Testis (tissue), 3 donors: Measurements from ENCODE around the gene WBP2NL. TPM values are rescaled to one million over a fixed set of nuclear protein-coding genes. Genes with fewer than 3 reads are reported as not detected.

Experiments
- DNase-seq: peaks from one replicate; pipeline ENCODE4 v3.0.0-alpha.2; 2019
- H3K27ac ChIP-seq, 2 donors: fragments of 200-600 bp; sonication (generic); one replicate each; pipeline ENCODE4 v1.5.1; 2019
- H3K27me3 ChIP-seq: fragments of 200-600 bp; sonication (generic); one replicate; pipeline ENCODE4 v1.5.1; 2019
- H3K36me3 ChIP-seq: fragments of 200-600 bp; sonication (generic); one replicate; pipeline ENCODE4 v1.5.1; 2017; ENCODE audit warnings: low read depth; ENCODE audit errors: missing control alignments
- H3K4me1 ChIP-seq: fragments of 200-600 bp; sonication (generic); one replicate; pipeline ENCODE4 v1.5.1; 2019
- H3K4me3 ChIP-seq, 2 donors: fragments of 200-600 bp; sonication (generic); one replicate each; pipeline ENCODE4 v1.5.1; 2017 to 2019
- H3K9me3 ChIP-seq: fragments of 200-600 bp; sonication (generic); one replicate; pipeline ENCODE4 v1.5.1; 2017
- POLR2A ChIP-seq: fragments of 450-650 bp; IDR thresholded peaks from one replicate; pipeline ENCODE4 v1.6.1; 2017; ENCODE audit warnings: antibody characterized with exemption, mild to moderate bottlenecking, moderate library complexity
- WGBS, 2 donors: methylation state at CpG; one replicate each; pipeline ENCODE4 v1.1.5; 2018; 5-methylcytosine and 5-hydroxymethylcytosine counted together
- intact Hi-C: fragments of 100-400 bp; cut with DNase I; formaldehyde crosslinking; loops from one replicate; pipeline ENCODE4 v1.15.1; 2023; ENCODE audit warnings: low total_unique reads
- polyA plus RNA-seq: library from polyadenylated mRNA; stranded (reverse); fragments of 350-450 nt; fragmentation: Illumina TruSeq; extraction: RNeasy Lipid Tissue Mini Kit (QIAGEN cat#74804); gene quantifications from one replicate; pipeline ENCODE4 v1.2.3, GENCODE V29; 2014; ENCODE audit warnings: low read depth, low replicate concordance; ENCODE audit not compliant: insufficient read depth
- total RNA-seq, 2 donors: library from RNA; depleted of rRNA; stranded (reverse); fragments of >200 nt; gene quantifications; one replicate each; pipeline ENCODE4 v1.2.3, GENCODE V29; 2016
- TF ChIP-seq, protein P1 (sequence below), 3 experiments: fragments of 450-650 bp in 2 of 3; fragments of 200-600 bp in 1 of 3; sonication (generic) in 1 of 3; IDR thresholded peaks; one replicate each; pipeline ENCODE4 v1.5.1; 2016 to 2019; ENCODE audit warnings: antibody characterized with exemption in 3 of 3, mild to moderate bottlenecking in 2 of 3, moderate library complexity in 1 of 3

The WBP2NL gene
- total and polyA plus RNA-seq, 3 donors from 2014 or later: 31.8 to 91.5 (median 90.8) TPM

DNA sequence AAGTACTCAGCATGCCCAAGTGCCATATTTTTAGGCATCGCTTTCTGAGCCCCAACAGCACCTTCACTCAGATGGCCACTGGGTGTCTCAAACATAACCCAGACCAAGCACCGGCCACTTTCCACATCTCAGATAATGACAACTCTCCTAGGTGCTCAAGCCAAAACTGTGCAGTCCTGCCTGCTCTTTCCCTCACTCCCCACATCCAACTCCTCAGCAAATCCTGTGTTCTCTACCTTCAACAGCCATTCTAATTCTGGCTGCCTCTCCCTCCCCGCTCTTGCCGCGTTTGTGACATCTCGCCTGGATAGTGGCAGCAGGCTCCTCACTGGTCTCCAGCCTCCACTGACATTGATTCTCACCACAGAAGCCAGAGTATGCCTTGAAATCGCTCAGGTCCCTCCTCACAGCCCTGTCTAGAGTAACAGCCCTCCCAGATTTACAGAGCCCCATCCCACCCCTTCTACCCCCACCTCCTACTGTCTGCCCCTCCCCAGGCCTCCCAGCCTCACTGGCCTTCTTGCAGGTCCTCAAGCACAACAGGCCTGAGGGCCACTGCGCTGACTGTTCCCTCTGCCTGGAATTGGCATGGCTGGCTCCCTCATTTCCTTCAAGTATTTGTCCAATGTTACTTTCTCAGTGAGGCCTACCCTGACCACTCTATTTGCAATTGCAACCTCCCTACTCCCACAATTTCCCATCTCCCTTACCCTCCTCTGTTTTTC lies 74.2 kb downstream of the WBP2NL start:
- H3K27ac ChIP-seq: no peak overlapping the region
- no peaks in the 10 kb centered on the region for H3K36me3 ChIP-seq
- intact Hi-C loops: no loop called here
- TF ChIP-seq POLR2A: no peak
- TF ChIP-seq, protein P1, sequence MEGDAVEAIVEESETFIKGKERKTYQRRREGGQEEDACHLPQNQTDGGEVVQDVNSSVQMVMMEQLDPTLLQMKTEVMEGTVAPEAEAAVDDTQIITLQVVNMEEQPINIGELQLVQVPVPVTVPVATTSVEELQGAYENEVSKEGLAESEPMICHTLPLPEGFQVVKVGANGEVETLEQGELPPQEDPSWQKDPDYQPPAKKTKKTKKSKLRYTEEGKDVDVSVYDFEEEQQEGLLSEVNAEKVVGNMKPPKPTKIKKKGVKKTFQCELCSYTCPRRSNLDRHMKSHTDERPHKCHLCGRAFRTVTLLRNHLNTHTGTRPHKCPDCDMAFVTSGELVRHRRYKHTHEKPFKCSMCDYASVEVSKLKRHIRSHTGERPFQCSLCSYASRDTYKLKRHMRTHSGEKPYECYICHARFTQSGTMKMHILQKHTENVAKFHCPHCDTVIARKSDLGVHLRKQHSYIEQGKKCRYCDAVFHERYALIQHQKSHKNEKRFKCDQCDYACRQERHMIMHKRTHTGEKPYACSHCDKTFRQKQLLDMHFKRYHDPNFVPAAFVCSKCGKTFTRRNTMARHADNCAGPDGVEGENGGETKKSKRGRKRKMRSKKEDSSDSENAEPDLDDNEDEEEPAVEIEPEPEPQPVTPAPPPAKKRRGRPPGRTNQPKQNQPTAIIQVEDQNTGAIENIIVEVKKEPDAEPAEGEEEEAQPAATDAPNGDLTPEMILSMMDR (IDR thresholded peaks at IDR 0.05): no peak
- no peak for DNase-seq
- H3K27me3 ChIP-seq: no peaks in the 10 kb centered on the region
- peaks cover 24% of the 10 kb centered on the region for H3K4me1 ChIP-seq
- no peaks in the 10 kb centered on the region for H3K9me3 ChIP-seq
- 83 to 87% methylated on average over 8 of the region's 8 CpGs for WGBS, 2 donors
- H3K4me3 ChIP-seq: no peak overlapping the region

DNA sequence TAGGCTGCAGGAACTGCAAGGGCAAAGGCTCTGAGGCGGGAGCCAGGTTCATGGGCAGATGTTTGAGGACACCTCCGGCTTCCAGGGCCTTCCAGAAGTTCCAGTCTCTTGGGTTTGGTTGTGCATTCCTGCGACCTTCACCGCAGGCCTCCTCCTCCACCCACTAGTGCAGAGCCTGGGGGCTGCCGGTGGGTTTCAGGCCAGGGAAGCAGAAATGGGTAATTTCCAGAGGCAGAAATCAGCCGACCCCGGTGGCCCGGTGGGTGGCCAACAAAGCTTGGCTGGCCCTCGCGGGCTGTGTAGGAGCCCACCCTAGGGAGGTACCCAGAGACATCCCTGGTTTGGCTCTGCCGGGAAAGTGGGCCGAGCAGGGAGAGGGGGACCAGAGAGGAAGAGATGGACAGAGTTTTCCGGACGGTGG lies 75.0 kb downstream of the WBP2NL start:
- no peak for DNase-seq
- H3K4me3 ChIP-seq: peak overlapping the region; percentile 61 to 74
- intact Hi-C loops: no loop called here
- WGBS, 2 donors: 43 to 53% methylated on average over 7 to 12 of the region's 14 CpGs
- peaks cover 31% of the 10 kb centered on the region for H3K4me1 ChIP-seq
- no peaks in the 10 kb centered on the region for H3K36me3 ChIP-seq
- no peaks in the 10 kb centered on the region for H3K9me3 ChIP-seq
- H3K27ac ChIP-seq: peak overlapping the region; percentile 86 to 88
- H3K27me3 ChIP-seq: no peaks in the 10 kb centered on the region
- TF ChIP-seq POLR2A: no peak
- TF ChIP-seq, protein P1 (IDR thresholded peaks at IDR 0.05): no peak

DNA sequence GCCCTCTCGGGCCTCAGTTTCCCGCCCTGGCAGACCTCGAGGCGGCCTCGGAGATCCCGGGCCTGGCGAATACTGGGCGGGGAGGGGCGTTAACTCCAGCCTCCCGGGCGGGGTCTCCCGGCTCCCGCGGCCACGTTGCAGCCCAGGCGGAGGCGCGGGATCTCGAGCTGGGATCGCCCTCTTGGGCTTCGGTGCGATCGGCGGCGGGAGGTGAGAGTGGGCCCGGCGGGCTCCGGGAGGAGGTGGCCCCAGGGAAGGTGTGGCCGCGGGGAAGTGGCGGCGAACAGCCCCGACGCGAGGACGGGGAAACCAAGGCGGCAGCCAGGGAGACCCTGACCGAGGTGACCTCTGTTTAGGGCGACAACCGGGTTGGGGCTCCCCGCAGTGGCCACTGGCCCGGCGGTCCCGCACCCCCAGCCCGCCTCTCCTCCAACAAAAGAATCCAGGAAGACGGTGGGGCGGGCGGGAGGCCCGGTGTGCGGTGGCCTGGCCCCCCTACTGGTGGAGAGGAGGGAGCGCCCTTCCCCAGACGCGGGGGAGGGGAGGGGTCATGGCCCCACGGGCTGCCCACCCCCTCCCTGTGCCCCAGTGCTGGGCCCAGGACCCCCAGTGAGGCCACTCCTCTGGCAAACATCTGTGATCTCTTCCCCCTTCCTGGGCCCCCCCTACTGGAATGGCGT lies 75.7 kb downstream of the WBP2NL start, which contains the start of gene PHETA2:
Gene PHETA2, plus strand, starts transcription at position 117 of the 680 bp plus-strand sequence. CDS start 3,046 bp downstream, outside the sequence.
- DNase-seq: no peak
- Histone ChIP-seq H3K27ac (peak within 1 kb of the TSS; percentile 86 to 88), H3K27me3 (no peaks in the 10 kb centered on the region), H3K4me3 (peak within 1 kb of the TSS; percentile 61 to 74), H3K4me1 (peaks cover 36% of the 10 kb centered on the region), H3K36me3 (no peaks in the 10 kb centered on the region), H3K9me3 (no peaks in the 10 kb centered on the region)
- WGBS, 2 donors: 4 to 16% methylated on average over 1 to 47 of the region's 55 CpGs
- TF ChIP-seq POLR2A: no peak
- TF ChIP-seq, protein P1 (IDR thresholded peaks at IDR 0.05): peak in 1 of 3 experiments; percentile 25
- intact Hi-C loops: no loop called here

DNA sequence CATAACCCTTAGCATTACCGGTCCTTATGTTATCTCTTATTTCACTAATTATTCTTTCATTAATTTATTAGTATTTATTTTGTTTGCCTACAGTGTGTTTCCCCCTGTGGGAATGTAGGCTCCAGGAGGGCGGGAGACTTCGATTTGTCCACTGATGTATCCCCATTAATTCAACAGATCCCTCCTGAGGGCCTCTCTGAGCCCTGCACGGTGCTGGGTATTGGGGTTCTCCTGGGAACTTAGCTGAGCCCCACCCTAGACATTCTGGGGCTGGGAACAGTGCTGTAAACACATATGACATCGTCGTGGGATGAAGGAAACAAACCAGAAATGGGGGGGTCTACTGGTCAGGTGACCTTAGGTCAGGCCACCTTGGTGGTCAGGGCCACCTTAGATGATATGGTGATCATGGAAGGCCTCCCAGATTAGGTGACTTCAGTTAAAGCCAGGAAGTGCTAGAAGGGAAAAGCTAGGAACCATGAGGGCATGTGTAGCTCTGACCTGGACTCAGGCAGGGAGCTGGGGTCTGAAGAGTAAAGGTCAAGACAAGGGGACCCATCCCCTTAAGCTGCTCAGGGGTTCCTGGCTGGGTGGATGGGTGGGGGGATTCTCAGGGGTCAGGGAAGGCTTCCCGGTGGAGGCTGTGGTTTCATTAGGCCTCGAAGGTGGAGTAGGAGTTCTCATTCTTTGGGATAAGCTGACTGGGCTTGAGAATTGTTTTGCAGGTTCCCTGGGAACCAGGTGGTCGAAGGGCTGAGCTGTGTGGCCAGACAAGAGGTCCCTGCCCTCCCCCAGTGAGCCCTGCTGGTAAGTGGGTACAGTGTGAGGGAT lies 76.5 kb downstream of the WBP2NL start:
- WGBS, 2 donors: 64 to 65% methylated on average over 8 to 9 of the region's 9 CpGs
- no peak for TF ChIP-seq POLR2A
- TF ChIP-seq, protein P1 (IDR thresholded peaks at IDR 0.05): no peak
- intact Hi-C loops: no loop called here
- peak overlapping the region; percentile 86 to 88 for H3K27ac ChIP-seq
- H3K9me3 ChIP-seq: no peaks in the 10 kb centered on the region
- peaks cover 36% of the 10 kb centered on the region for H3K4me1 ChIP-seq
- DNase-seq: peak; percentile 8
- peak overlapping the region; percentile 61 to 74 for H3K4me3 ChIP-seq
- H3K36me3 ChIP-seq: no peaks in the 10 kb centered on the region
- H3K27me3 ChIP-seq: no peaks in the 10 kb centered on the region
